HepG2 (cell line): Measurements from ENCODE around the gene ORMDL3. TPM values are rescaled to one million over a fixed set of nuclear protein-coding genes. Genes with fewer than 3 reads are reported as not detected.

Source experiments
- FOSL1 ChIP-seq: sonication (generic); formaldehyde crosslinking; IDR thresholded peaks from 2 replicates; pipeline ENCODE4 v1.9.0; 2021; ENCODE audit warnings: missing genetic modification reagents, borderline replicate concordance
- FOXA3 ChIP-seq: IDR thresholded peaks from 2 replicates; pipeline ENCODE4 v1.6.1; 2016; ENCODE audit warnings: missing genetic modification reagents, missing compliant biosample characterization
- GLI4 ChIP-seq: sonication (generic); formaldehyde crosslinking; IDR thresholded peaks from 2 replicates; pipeline ENCODE4 v1.5.1; 2020; ENCODE audit warnings: missing genetic modification reagents, mild to moderate bottlenecking, moderate library complexity, borderline replicate concordance
- NCOA2 ChIP-seq: sonication (generic); formaldehyde crosslinking; IDR thresholded peaks from 2 replicates; pipeline ENCODE4 v1.8.0; 2022; ENCODE audit warnings: inconsistent platforms
- NR2F6 ChIP-seq, 2 experiments: IDR thresholded peaks; 2 replicates each; pipeline ENCODE4 v1.6.1; 2016; ENCODE audit warnings: antibody characterized with exemption in 1 of 2, mild to moderate bottlenecking in 1 of 2
- RCOR2 ChIP-seq: IDR thresholded peaks from 2 replicates; pipeline ENCODE4 v1.6.1; 2016; ENCODE audit warnings: missing biosample characterization, missing genetic modification reagents
- ZKSCAN8 ChIP-seq: IDR thresholded peaks from 2 replicates; pipeline ENCODE4 v1.6.1; 2016; ENCODE audit warnings: borderline replicate concordance, missing genetic modification reagents, missing compliant biosample characterization
- ZNF367 ChIP-seq: sonication (generic); formaldehyde crosslinking; IDR thresholded peaks from 2 replicates; pipeline ENCODE4 v1.4.0; 2020; ENCODE audit warnings: missing genetic modification reagents, borderline replicate concordance
- ZNF550 ChIP-seq: sonication (generic); formaldehyde crosslinking; IDR thresholded peaks from 2 replicates; pipeline ENCODE4 v1.4.0; 2020; ENCODE audit warnings: mild to moderate bottlenecking, missing genetic modification reagents, borderline replicate concordance
- ZNF598 ChIP-seq: sonication (generic); formaldehyde crosslinking; IDR thresholded peaks from 2 replicates; pipeline ENCODE4 v1.5.1; 2020; ENCODE audit warnings: mild to moderate bottlenecking, missing genetic modification reagents, borderline replicate concordance
- ZNF629 ChIP-seq: sonication (generic); formaldehyde crosslinking; conservative IDR thresholded peaks from 2 replicates; pipeline ENCODE4 v1.5.0; 2020; ENCODE audit warnings: missing genetic modification reagents
- polyA plus RNA-seq, 8 experiments: library from polyadenylated mRNA; depleted of rRNA in 3 of 8; stranded (reverse) in 7 of 8; unstranded in 1 of 8; fragments of >200 nt; fragmentation: Illumina TruSeq in 4 of 8; extraction: Trizol in 4 of 8; gene quantifications; 2 replicates each; pipeline versions ENCODE4 v1.2.1 to v1.2.3, GENCODE V29; 2011 to 2016; ENCODE audit warnings: low read depth in 4 of 8, missing spikeins in 1 of 8, mixed read lengths in 1 of 8; ENCODE audit not compliant: insufficient read depth in 1 of 8
- total RNA-seq, 5 experiments: library from RNA; depleted of rRNA; stranded (reverse); fragments of >200 nt; fragmentation: Illumina TruSeq; extraction: Trizol; gene quantifications; 2 replicates each; pipeline ENCODE4 v1.2.3, GENCODE V29; 2016; ENCODE audit warnings: low read depth in 1 of 5
- TF ChIP-seq, protein P1 (sequence below): sonication (generic); formaldehyde crosslinking; IDR thresholded peaks from 2 replicates; pipeline ENCODE4 v1.9.0; 2021; ENCODE audit warnings: missing genetic modification reagents, mild to moderate bottlenecking, borderline replicate concordance
- TF ChIP-seq, protein P2 (sequence below): sonication (generic); formaldehyde crosslinking; IDR thresholded peaks from 2 replicates; pipeline ENCODE4 v1.5.0; 2020; ENCODE audit warnings: missing genetic modification reagents, mild to moderate bottlenecking, borderline replicate concordance
- TF ChIP-seq, protein P3 (sequence below): sonication (generic); formaldehyde crosslinking; IDR thresholded peaks from 2 replicates; pipeline ENCODE4 v1.4.0; 2020; ENCODE audit warnings: missing genetic modification reagents
- TF ChIP-seq, protein P4 (sequence below): sonication (generic); formaldehyde crosslinking; IDR thresholded peaks from 2 replicates; pipeline ENCODE4 v1.5.0; 2020; ENCODE audit warnings: missing genetic modification reagents, mild to moderate bottlenecking, borderline replicate concordance
- TF ChIP-seq, protein P5 (sequence below): sonication (generic); formaldehyde crosslinking; IDR thresholded peaks from 2 replicates; pipeline ENCODE4 v1.4.0; 2020; ENCODE audit warnings: missing genetic modification reagents
- TF ChIP-seq, protein P6 (sequence below): sonication (generic); formaldehyde crosslinking; IDR thresholded peaks from 2 replicates; pipeline ENCODE4 v1.4.0; 2020; ENCODE audit warnings: missing genetic modification reagents

ORMDL3 gene
- total and polyA plus RNA-seq, 2 of the 13 experiments (the other 11 are each of a cell fraction or from before 2014, with no cell fraction given) = 181 to 384 TPM

DNA sequence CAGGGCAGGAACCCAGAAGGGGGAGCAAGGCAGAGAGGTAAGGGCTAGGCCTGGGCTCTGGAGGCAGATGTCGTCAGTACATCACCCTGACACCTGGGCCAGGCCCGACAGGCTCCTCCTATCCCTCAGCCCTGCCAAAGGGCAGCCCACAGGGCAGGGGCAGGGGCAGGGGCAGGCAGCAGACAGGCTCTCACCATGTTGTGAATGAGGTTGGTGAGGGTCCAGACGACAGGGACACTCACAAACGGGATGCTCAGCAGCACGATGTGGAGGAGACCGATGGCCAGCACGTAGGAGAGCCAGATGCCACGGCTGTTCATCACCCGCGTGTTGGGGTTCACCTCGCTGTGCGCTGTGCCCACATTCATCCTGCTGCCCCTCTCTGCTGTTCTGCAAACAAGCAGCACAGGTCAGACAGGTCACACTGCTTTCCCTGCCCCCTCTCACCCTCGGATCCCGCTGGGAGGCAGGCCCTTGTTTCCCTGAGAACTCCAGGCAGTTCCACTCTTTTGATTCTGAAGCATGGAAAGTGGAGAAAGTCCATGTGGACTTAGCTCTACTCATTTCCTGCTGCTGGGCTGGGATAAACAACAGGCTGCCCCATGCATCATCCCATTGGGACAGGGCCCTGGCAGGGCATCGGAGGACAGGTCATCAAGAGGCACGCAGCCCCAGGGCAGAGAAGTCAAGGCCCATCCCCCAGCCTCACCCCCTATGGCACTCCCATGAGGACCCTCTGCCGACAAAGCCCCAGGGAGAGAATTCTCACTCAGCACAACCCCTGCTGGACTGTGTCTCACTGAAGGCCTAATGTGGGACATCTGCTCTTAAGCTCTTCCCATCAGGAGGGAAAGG is 3.3 kb downstream of the ORMDL3 start (continued):
- TF ChIP-seq, protein P1, sequence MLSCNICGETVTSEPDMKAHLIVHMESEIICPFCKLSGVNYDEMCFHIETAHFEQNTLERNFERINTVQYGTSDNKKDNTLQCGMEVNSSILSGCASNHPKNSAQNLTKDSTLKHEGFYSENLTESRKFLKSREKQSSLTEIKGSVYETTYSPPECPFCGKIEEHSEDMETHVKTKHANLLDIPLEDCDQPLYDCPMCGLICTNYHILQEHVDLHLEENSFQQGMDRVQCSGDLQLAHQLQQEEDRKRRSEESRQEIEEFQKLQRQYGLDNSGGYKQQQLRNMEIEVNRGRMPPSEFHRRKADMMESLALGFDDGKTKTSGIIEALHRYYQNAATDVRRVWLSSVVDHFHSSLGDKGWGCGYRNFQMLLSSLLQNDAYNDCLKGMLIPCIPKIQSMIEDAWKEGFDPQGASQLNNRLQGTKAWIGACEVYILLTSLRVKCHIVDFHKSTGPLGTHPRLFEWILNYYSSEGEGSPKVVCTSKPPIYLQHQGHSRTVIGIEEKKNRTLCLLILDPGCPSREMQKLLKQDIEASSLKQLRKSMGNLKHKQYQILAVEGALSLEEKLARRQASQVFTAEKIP = no peak
- TF ChIP-seq NCOA2 (CRISPR knock-in tag) = peak; percentile 96
- TF ChIP-seq, protein P2, sequence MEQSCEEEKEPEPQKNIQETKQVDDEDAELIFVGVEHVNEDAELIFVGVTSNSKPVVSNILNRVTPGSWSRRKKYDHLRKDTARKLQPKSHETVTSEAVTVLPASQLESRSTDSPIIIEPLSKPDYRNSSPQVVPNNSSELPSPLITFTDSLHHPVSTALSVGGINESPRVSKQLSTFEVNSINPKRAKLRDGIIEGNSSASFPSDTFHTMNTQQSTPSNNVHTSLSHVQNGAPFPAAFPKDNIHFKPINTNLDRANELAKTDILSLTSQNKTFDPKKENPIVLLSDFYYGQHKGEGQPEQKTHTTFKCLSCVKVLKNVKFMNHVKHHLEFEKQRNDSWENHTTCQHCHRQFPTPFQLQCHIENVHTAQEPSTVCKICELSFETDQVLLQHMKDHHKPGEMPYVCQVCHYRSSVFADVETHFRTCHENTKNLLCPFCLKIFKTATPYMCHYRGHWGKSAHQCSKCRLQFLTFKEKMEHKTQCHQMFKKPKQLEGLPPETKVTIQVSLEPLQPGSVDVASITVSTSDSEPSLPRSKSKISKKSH (CRISPR knock-in tag) = no peak
- TF ChIP-seq FOXA3 (CRISPR knock-in tag) = peak; percentile 99
- TF ChIP-seq ZNF598 = peak; percentile 87
- peak; percentile 86; the same call in 1 of the 2 replicates for TF ChIP-seq GLI4 (CRISPR knock-in tag)
- TF ChIP-seq ZKSCAN8 = peak; percentile 97; the same call in 1 of the 2 replicates
- TF ChIP-seq ZNF367 (CRISPR knock-in tag) = no peak
- TF ChIP-seq, protein P3, sequence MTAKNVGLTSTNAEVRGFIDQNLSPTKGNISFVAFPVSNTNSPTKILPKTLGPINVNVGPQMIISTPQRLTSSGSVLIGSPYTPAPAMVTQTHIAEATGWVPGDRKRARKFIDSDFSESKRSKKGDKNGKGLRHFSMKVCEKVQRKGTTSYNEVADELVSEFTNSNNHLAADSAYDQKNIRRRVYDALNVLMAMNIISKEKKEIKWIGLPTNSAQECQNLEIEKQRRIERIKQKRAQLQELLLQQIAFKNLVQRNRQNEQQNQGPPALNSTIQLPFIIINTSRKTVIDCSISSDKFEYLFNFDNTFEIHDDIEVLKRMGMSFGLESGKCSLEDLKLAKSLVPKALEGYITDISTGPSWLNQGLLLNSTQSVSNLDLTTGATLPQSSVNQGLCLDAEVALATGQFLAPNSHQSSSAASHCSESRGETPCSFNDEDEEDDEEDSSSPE (CRISPR knock-in tag) = peak; percentile 85
- TF ChIP-seq, protein P4, sequence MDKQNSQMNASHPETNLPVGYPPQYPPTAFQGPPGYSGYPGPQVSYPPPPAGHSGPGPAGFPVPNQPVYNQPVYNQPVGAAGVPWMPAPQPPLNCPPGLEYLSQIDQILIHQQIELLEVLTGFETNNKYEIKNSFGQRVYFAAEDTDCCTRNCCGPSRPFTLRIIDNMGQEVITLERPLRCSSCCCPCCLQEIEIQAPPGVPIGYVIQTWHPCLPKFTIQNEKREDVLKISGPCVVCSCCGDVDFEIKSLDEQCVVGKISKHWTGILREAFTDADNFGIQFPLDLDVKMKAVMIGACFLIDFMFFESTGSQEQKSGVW (CRISPR knock-in tag) = no peak; the same call in 1 of the 2 replicates
- TF ChIP-seq ZNF550 (CRISPR knock-in tag) = no peak; the same call in 1 of the 2 replicates
- TF ChIP-seq RCOR2 (CRISPR knock-in tag) = peak; percentile 96
- TF ChIP-seq, protein P5, sequence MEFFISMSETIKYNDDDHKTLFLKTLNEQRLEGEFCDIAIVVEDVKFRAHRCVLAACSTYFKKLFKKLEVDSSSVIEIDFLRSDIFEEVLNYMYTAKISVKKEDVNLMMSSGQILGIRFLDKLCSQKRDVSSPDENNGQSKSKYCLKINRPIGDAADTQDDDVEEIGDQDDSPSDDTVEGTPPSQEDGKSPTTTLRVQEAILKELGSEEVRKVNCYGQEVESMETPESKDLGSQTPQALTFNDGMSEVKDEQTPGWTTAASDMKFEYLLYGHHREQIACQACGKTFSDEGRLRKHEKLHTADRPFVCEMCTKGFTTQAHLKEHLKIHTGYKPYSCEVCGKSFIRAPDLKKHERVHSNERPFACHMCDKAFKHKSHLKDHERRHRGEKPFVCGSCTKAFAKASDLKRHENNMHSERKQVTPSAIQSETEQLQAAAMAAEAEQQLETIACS = no peak
- TF ChIP-seq NR2F6 (IDR thresholded peaks at IDR 0.05) = peak; percentile 99
- peak; percentile 100 for TF ChIP-seq NR2F6 (CRISPR knock-in tag; IDR thresholded peaks at IDR 0.05)
- peak; percentile 62 for TF ChIP-seq ZNF629 (CRISPR knock-in tag)
- TF ChIP-seq, protein P6, sequence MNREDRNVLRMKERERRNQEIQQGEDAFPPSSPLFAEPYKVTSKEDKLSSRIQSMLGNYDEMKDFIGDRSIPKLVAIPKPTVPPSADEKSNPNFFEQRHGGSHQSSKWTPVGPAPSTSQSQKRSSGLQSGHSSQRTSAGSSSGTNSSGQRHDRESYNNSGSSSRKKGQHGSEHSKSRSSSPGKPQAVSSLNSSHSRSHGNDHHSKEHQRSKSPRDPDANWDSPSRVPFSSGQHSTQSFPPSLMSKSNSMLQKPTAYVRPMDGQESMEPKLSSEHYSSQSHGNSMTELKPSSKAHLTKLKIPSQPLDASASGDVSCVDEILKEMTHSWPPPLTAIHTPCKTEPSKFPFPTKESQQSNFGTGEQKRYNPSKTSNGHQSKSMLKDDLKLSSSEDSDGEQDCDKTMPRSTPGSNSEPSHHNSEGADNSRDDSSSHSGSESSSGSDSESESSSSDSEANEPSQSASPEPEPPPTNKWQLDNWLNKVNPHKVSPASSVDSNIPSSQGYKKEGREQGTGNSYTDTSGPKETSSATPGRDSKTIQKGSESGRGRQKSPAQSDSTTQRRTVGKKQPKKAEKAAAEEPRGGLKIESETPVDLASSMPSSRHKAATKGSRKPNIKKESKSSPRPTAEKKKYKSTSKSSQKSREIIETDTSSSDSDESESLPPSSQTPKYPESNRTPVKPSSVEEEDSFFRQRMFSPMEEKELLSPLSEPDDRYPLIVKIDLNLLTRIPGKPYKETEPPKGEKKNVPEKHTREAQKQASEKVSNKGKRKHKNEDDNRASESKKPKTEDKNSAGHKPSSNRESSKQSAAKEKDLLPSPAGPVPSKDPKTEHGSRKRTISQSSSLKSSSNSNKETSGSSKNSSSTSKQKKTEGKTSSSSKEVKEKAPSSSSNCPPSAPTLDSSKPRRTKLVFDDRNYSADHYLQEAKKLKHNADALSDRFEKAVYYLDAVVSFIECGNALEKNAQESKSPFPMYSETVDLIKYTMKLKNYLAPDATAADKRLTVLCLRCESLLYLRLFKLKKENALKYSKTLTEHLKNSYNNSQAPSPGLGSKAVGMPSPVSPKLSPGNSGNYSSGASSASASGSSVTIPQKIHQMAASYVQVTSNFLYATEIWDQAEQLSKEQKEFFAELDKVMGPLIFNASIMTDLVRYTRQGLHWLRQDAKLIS (CRISPR knock-in tag) = peak; percentile 65; the same call in 1 of the 2 replicates
- TF ChIP-seq FOSL1 = peak; percentile 92
